WTC11 (cell line): ENCODE measurements around the gene LGR6. TPM values are rescaled to one million over a fixed set of nuclear protein-coding genes. Genes with fewer than 3 reads are reported as not detected.

ENCODE experiments used
- ATAC-seq: fragments of 200-7000 bp; cut with Tn5 transposase; 2 replicates; pipeline ENCODE4 v1.10.0; 2021; ENCODE audit warnings: mild to moderate bottlenecking, moderate library complexity
- CTCF ChIA-PET: fragments of 300-600 bp; sonication (Branson Sonifier 250); formaldehyde crosslinking; loops from one replicate; lab custom pipeline; 2021; ENCODE audit warnings: antibody characterized with exemption; lab: Charles Lee
- POLR2A ChIA-PET: fragments of 350-600 bp; sonication (Branson Sonifier 250); formaldehyde crosslinking; loops from one replicate; lab custom pipeline; 2021; ENCODE audit warnings: antibody characterized with exemption; lab: Charles Lee
- DNase-seq: peaks from one replicate; pipeline ENCODE4 v3.0.0; 2021; ENCODE audit warnings: low spot score
- H3K27ac Mint-ChIP-seq: 2 replicates; pipeline ENCODE4 v1.8.0; 2021; ENCODE audit warnings: mixed read lengths
- H3K27me3 Mint-ChIP-seq: 2 replicates; pipeline ENCODE4 v1.8.0; 2021; ENCODE audit warnings: low read depth, mild to moderate bottlenecking, moderate library complexity, mixed read lengths
- H3K36me3 Mint-ChIP-seq: 2 replicates; pipeline ENCODE4 v1.8.0; 2021; ENCODE audit warnings: mixed read lengths
- H3K4me1 Mint-ChIP-seq: 2 replicates; pipeline ENCODE4 v1.8.0; 2022; ENCODE audit warnings: mixed read lengths
- H3K4me3 Mint-ChIP-seq: 2 replicates; pipeline ENCODE4 v1.8.0; 2021; ENCODE audit warnings: mild to moderate bottlenecking, moderate library complexity, mixed read lengths
- H3K9me3 Mint-ChIP-seq: 2 replicates; pipeline ENCODE4 v1.8.0; 2021; ENCODE audit warnings: mixed read lengths
- ETV6 ChIP-seq: sonication (generic); formaldehyde crosslinking; IDR thresholded peaks from 2 replicates; pipeline ENCODE4 v1.8.1; 2022; ENCODE audit warnings: mild to moderate bottlenecking, missing genetic modification reagents
- FOXK1 ChIP-seq: sonication (generic); formaldehyde crosslinking; IDR thresholded peaks from 2 replicates; pipeline ENCODE4 v1.8.0; 2022; ENCODE audit warnings: mild to moderate bottlenecking, moderate library complexity, missing genetic modification reagents
- HMGA2 ChIP-seq: fragments of 250-450 bp; sonication (Bioruptor Pico); IDR thresholded peaks from 2 replicates; pipeline ENCODE4 v1.4.0; 2021; ENCODE audit warnings: mild to moderate bottlenecking, moderate library complexity
- MXD4 ChIP-seq: fragments of 250-450 bp; sonication (Bioruptor Pico); IDR thresholded peaks from 2 replicates; pipeline ENCODE4 v1.8.0; 2021; ENCODE audit warnings: mild to moderate bottlenecking, moderate library complexity, borderline replicate concordance
- NFYB ChIP-seq: sonication (generic); formaldehyde crosslinking; conservative IDR thresholded peaks from 2 replicates; pipeline ENCODE4 v1.8.0; 2022; ENCODE audit warnings: low read depth, missing genetic modification reagents
- NR2C2 ChIP-seq: sonication (generic); formaldehyde crosslinking; IDR thresholded peaks from 2 replicates; pipeline ENCODE4 v1.8.0; 2022; ENCODE audit warnings: mild to moderate bottlenecking, missing genetic modification reagents
- NR3C1 ChIP-seq: sonication (generic); formaldehyde crosslinking; conservative IDR thresholded peaks from 2 replicates; pipeline ENCODE4 v1.8.1; 2023; ENCODE audit warnings: low read depth, mild to moderate bottlenecking, missing genetic modification reagents
- OVOL2 ChIP-seq: fragments of 250-450 bp; sonication (Bioruptor Pico); IDR thresholded peaks from 2 replicates; pipeline ENCODE4 v1.9.0; 2021; ENCODE audit warnings: mild to moderate bottlenecking, borderline replicate concordance
- ZNF138 ChIP-seq: sonication (generic); formaldehyde crosslinking; conservative IDR thresholded peaks from 2 replicates; pipeline ENCODE4 v1.8.1; 2022; ENCODE audit warnings: mild to moderate bottlenecking, moderate library complexity, missing genetic modification reagents
- ZNF263 ChIP-seq: sonication (generic); formaldehyde crosslinking; IDR thresholded peaks from 2 replicates; pipeline ENCODE4 v1.8.1; 2022; ENCODE audit warnings: low read depth, mild to moderate bottlenecking, moderate library complexity, missing genetic modification reagents
- ZNF416 ChIP-seq: fragments of 250-450 bp; sonication (Bioruptor Pico); IDR thresholded peaks from 2 replicates; pipeline ENCODE4 v1.9.0; 2021; ENCODE audit warnings: mild to moderate bottlenecking, inconsistent platforms
- total RNA-seq: library from RNA; stranded (reverse); gene quantifications from 3 replicates; pipeline ENCODE4 v1.2.3, GENCODE V29; 2021
- TF ChIP-seq, protein P1 (sequence below): sonication (generic); formaldehyde crosslinking; conservative IDR thresholded peaks from 2 replicates; pipeline ENCODE4 v1.8.1; 2022; ENCODE audit warnings: mild to moderate bottlenecking, missing genetic modification reagents
- TF ChIP-seq, protein P2 (sequence below): fragments of 250-450 bp; sonication (Bioruptor Pico); conservative IDR thresholded peaks from 2 replicates; pipeline ENCODE4 v1.9.0; 2021; ENCODE audit warnings: mild to moderate bottlenecking
- TF ChIP-seq, protein P3 (sequence below): sonication (generic); formaldehyde crosslinking; IDR thresholded peaks from 2 replicates; pipeline ENCODE4 v1.8.0; 2023; ENCODE audit warnings: missing genetic modification reagents, mild to moderate bottlenecking, borderline replicate concordance
- TF ChIP-seq, protein P4 (sequence below): sonication (generic); formaldehyde crosslinking; IDR thresholded peaks from 2 replicates; pipeline ENCODE4 v1.8.0; 2022; ENCODE audit warnings: mild to moderate bottlenecking, missing genetic modification reagents
- TF ChIP-seq, protein P5 (sequence below): fragments of 250-450 bp; sonication (Bioruptor Pico); IDR thresholded peaks from 2 replicates; pipeline ENCODE4 v1.9.0; 2021; ENCODE audit warnings: moderate library complexity, mild to moderate bottlenecking, inconsistent platforms, borderline replicate concordance
- TF ChIP-seq, protein P6 (sequence below): fragments of 250-450 bp; sonication (Bioruptor Pico); IDR thresholded peaks from 2 replicates; pipeline ENCODE4 v1.8.0; 2021; ENCODE audit warnings: mild to moderate bottlenecking
- TF ChIP-seq, protein P7 (sequence below): sonication (generic); formaldehyde crosslinking; IDR thresholded peaks from 2 replicates; pipeline ENCODE4 v1.8.0; 2023; ENCODE audit warnings: missing genetic modification reagents

The LGR6 gene
- total RNA-seq, 1 experiment from 2014 or later: 1.1 TPM

DNA sequence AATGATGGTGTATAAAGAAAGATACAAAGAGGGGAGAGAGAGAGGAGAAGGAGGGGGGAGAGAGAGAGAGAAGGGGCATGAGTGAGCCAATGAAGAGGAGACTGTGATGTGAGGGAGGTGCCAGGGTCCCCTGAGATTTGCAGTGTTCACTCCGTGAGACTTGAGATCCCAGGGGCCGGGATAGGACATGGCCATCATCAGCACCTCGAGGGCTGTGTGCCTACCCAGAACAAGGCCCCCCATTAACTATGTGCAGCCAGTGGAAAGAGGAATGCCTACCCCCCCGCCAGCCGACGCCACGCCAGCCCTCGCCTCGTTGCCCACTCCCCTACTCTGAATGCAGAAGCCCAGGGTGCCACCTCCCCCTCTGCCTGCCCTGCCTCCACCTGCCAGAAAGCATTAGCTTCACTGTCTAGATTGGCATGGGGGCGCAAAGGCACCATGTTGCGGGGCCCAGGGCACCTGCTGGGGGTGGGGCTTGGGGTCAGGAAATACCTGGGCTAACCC, 14.8 kb downstream of the LGR6 start:
- POLR2A ChIA-PET: no interaction called here
- TF ChIP-seq, protein P1, sequence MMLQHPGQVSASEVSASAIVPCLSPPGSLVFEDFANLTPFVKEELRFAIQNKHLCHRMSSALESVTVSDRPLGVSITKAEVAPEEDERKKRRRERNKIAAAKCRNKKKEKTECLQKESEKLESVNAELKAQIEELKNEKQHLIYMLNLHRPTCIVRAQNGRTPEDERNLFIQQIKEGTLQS: no peak
- TF ChIP-seq, protein P2, sequence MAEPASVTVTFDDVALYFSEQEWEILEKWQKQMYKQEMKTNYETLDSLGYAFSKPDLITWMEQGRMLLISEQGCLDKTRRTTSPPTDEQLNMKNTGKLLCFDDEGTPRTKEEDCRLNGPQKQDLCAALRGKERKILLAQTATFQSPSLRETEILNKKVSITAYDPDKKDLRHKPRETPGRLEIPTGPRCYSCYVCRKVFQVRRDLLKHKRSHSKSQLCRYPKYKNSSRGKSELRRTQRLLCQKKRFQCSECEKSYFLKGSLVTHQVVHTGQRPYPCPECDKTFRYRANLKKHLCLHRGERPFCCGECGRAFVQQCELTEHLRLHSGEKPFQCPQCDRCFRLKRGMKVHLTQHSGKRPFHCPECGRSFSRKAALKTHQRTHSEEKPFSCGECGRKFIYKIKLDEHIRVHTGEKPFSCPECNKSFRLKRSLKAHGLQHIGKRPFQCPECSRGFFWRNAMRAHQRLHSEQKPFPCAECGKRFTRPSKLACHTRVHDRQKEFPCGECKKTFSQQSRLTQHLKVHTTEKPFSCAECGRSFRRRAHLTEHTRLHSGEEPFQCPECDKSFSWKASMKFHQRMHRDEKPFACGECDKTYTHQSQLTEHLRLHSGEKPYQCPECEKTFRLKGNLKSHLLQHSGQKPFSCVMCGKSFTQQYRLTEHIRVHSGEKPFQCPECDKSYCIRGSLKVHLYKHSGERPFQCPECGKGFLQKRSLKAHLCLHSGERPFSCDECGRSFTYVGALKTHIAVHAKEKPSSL (CRISPR knock-in tag): no peak
- TF ChIP-seq MXD4 (no peak), ZNF263 (CRISPR knock-in tag) (no peak), HMGA2 (no peak)
- Mint-ChIP-seq H3K4me1 (no peaks in the 10 kb centered on the region), H3K27me3 (peaks cover under 1% of the 10 kb centered on the region), H3K9me3 (no peaks in the 10 kb centered on the region), H3K4me3 (no peak overlapping the region), H3K36me3 (no peaks in the 10 kb centered on the region), H3K27ac (no peak overlapping the region)
- DNase-seq (no peak), ATAC-seq (no peak)
- CTCF ChIA-PET: interaction anchor here (0.5 to 0.8 kb wide), 2 partner anchors 15 to 20 kb away, joined by 3 to 4 read pairs; no protein-coding TSS in a partner anchor

DNA sequence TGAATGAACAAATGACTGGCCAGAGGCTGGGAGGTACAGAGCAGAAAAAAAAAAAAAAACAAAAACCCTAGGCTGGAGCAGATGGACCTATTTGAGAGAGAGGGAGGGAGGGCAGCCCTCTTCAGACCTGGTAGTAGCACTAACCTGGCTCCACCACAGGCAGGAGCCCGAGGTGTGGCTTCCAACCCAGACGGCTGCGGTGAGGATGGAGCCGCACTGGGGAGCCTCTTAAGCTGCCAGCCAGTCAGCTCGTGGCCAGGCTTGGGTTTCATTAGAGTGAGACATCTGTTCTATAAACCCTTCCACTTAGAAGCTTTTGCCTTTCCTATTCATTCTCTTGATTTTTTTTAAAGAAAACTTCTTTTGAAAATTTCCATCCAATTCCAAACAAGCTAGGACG, 16.8 kb downstream of the LGR6 start:
- CTCF ChIA-PET: interaction anchor here (0.6 to 2.6 kb wide), 9 partner anchors 17 to 105 kb away, joined by 3 to 11 read pairs (median 4); partner anchors contain the start of gene LGR6
- peak; percentile 50 for DNase-seq
- POLR2A ChIA-PET: no interaction called here
- no peak overlapping the region for H3K4me3 Mint-ChIP-seq
- no peaks in the 10 kb centered on the region for H3K9me3 Mint-ChIP-seq
- no peak overlapping the region for H3K27ac Mint-ChIP-seq
- TF ChIP-seq, protein P3, sequence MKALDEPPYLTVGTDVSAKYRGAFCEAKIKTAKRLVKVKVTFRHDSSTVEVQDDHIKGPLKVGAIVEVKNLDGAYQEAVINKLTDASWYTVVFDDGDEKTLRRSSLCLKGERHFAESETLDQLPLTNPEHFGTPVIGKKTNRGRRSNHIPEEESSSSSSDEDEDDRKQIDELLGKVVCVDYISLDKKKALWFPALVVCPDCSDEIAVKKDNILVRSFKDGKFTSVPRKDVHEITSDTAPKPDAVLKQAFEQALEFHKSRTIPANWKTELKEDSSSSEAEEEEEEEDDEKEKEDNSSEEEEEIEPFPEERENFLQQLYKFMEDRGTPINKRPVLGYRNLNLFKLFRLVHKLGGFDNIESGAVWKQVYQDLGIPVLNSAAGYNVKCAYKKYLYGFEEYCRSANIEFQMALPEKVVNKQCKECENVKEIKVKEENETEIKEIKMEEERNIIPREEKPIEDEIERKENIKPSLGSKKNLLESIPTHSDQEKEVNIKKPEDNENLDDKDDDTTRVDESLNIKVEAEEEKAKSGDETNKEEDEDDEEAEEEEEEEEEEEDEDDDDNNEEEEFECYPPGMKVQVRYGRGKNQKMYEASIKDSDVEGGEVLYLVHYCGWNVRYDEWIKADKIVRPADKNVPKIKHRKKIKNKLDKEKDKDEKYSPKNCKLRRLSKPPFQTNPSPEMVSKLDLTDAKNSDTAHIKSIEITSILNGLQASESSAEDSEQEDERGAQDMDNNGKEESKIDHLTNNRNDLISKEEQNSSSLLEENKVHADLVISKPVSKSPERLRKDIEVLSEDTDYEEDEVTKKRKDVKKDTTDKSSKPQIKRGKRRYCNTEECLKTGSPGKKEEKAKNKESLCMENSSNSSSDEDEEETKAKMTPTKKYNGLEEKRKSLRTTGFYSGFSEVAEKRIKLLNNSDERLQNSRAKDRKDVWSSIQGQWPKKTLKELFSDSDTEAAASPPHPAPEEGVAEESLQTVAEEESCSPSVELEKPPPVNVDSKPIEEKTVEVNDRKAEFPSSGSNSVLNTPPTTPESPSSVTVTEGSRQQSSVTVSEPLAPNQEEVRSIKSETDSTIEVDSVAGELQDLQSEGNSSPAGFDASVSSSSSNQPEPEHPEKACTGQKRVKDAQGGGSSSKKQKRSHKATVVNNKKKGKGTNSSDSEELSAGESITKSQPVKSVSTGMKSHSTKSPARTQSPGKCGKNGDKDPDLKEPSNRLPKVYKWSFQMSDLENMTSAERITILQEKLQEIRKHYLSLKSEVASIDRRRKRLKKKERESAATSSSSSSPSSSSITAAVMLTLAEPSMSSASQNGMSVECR (CRISPR knock-in tag): no peak
- TF ChIP-seq, protein P4, sequence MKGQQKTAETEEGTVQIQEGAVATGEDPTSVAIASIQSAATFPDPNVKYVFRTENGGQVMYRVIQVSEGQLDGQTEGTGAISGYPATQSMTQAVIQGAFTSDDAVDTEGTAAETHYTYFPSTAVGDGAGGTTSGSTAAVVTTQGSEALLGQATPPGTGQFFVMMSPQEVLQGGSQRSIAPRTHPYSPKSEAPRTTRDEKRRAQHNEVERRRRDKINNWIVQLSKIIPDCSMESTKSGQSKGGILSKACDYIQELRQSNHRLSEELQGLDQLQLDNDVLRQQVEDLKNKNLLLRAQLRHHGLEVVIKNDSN (CRISPR knock-in tag): no peak
- TF ChIP-seq ZNF416 (CRISPR knock-in tag) (no peak), ETV6 (no peak), NR3C1 (CRISPR knock-in tag) (no peak), NFYB (CRISPR knock-in tag) (no peak)
- H3K27me3 Mint-ChIP-seq: peaks cover 11% of the 10 kb centered on the region
- H3K4me1 Mint-ChIP-seq: peaks cover 9% of the 10 kb centered on the region
- ATAC-seq: peak; percentile 33
- H3K36me3 Mint-ChIP-seq: no peaks in the 10 kb centered on the region

DNA sequence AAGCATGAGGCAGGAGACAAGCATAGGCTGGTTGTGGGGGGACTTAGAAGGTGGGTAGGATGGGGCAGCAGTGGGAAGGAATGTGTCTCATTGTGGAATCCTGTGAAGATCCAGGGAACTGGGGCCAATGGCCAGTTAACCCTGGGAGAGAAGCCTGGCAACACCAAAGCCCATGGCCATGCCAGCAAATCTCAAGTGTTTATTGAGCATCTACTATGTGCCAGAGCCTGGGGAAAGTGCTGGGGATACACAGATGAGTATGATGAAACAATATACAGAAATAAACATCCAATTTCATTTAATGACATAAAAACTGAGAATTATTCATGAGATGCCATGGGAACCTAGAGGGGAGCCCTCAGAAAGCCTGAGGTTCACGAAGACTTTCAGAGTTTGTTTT, 17.4 kb downstream of the LGR6 start:
- ATAC-seq (no peak), DNase-seq (no peak)
- Mint-ChIP-seq H3K4me3 (no peak overlapping the region), H3K4me1 (peaks cover 9% of the 10 kb centered on the region), H3K36me3 (no peaks in the 10 kb centered on the region), H3K27me3 (peaks cover 15% of the 10 kb centered on the region), H3K27ac (no peak overlapping the region), H3K9me3 (no peaks in the 10 kb centered on the region)
- ChIA-PET POLR2A (no interaction called here), CTCF (interaction anchor here (0.6 to 6.1 kb wide), 11 partner anchors 16 to 505 kb away, joined by 3 to 52 read pairs (median 4); partner anchors contain the start of gene LGR6)
- TF ChIP-seq, protein P5, sequence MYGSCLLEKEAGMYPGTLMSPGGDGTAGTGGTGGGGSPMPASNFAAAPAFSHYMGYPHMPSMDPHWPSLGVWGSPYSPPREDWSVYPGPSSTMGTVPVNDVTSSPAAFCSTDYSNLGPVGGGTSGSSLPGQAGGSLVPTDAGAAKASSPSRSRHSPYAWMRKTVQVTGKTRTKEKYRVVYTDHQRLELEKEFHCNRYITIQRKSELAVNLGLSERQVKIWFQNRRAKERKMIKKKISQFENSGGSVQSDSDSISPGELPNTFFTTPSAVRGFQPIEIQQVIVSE: no peak
- TF ChIP-seq ZNF138 (CRISPR knock-in tag) (no peak), FOXK1 (CRISPR knock-in tag) (no peak), NR2C2 (CRISPR knock-in tag) (no peak), OVOL2 (no peak), ZNF416 (CRISPR knock-in tag) (no peak)
- TF ChIP-seq, protein P6, sequence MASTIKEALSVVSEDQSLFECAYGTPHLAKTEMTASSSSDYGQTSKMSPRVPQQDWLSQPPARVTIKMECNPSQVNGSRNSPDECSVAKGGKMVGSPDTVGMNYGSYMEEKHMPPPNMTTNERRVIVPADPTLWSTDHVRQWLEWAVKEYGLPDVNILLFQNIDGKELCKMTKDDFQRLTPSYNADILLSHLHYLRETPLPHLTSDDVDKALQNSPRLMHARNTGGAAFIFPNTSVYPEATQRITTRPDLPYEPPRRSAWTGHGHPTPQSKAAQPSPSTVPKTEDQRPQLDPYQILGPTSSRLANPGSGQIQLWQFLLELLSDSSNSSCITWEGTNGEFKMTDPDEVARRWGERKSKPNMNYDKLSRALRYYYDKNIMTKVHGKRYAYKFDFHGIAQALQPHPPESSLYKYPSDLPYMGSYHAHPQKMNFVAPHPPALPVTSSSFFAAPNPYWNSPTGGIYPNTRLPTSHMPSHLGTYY (CRISPR knock-in tag): no peak
- TF ChIP-seq, protein P7, sequence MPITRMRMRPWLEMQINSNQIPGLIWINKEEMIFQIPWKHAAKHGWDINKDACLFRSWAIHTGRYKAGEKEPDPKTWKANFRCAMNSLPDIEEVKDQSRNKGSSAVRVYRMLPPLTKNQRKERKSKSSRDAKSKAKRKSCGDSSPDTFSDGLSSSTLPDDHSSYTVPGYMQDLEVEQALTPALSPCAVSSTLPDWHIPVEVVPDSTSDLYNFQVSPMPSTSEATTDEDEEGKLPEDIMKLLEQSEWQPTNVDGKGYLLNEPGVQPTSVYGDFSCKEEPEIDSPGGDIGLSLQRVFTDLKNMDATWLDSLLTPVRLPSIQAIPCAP (CRISPR knock-in tag): no peak
